HG03103 (cell line): ENCODE measurements around the gene COL4A6.

Source experiments
- ATAC-seq: cut with Tn5 transposase; IDR thresholded peaks from one replicate; pipeline ENCODE4 v1.9.1; 2021; ENCODE audit warnings: low read depth; ENCODE audit not compliant: unreplicated experiment

COL4A6 gene

DNA sequence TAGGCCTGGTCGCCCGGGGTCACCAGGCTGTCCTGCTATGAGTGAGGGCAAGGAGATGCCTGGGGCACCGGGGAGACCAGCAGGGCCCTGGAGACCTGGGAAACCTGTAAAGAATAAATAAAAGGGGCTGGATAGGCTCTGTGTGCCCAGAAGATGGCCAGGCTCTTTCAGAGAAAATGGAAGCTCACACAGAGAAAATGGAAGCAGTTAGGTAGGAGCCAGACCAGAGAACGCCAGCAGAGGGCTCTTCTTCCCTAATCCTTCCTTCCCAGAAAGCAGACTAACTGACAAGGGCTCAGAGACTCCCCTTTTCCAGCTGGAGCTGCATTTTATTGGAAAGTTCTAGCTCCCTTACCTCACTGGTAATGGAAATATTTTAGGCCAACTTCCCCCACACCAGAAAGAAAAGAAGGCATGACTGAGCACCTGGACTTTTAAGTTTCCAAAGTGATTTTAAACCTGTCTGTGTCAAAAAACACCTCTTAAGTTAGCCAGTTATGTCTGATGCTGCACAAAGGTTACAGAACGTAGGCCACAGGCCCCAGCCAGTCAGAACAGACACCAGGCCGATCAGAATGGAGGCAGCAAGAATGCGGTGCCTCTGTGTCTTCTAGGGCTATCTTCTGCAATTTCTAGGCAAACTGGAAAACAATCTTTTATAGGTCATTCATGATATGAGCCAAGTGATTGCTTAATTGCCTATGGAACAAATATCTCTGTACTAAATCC is 272.7 kb downstream of the COL4A6 start:
- no peak for ATAC-seq

DNA sequence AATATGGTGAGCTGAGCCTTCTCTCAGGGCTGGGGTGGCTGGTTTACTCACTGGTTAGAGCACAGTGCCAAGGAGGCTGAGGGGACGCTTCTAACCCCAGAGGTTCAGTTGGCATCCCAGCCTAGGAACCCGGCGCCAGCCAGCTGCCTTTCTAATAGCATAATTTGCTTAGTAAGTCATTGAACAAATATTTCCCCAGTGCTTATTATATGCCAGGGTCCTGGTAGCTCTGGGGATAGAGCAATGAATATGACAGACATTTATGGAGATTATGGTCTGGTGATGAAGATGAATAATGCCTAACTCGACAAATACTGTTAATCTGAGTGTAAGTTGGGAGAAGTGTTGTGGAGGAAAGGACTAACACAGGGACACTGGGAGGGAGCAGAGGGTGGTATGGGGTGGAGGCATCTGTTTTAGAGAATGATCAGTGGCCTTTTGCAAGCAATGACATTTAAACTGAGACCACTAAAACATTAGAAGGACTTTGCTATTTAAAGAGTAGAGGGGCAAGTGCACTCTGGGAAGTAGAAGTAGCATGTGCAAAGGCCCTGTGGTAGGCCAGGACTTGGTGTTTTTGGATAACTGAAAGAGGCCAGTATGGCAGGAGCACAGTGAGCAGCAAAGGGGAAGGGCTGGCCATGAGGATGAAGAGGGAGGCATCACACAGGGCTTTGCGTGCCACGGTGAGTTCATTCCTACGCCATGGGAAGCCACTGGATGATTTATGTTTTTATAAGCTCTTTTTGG is 274.7 kb downstream of the COL4A6 start:
- ATAC-seq = no peak

GRCh38 chrX:108162265-108162664 is 276.0 kb downstream of the COL4A6 start:
- no peak for ATAC-seq

DNA sequence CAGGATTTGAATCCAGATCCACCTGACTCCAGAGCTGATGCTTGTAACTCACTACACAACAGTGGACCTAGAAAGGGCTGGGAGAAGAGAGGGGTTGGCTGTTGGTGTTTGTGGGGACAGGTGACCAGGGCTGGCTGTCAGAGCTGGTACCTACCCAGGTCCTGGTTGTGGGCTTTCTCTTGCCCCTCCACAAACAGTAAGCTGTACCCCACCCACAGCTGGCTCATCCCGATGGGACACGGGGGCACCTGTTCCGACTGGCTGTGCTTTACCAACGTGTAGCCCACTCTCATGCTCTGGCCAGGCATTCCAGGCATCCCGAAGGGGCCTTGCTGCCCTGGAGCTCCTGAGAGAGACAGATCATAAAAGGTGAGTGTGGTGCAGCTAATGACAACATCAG is 277.9 kb downstream of the COL4A6 start:
- ATAC-seq = no peak

DNA sequence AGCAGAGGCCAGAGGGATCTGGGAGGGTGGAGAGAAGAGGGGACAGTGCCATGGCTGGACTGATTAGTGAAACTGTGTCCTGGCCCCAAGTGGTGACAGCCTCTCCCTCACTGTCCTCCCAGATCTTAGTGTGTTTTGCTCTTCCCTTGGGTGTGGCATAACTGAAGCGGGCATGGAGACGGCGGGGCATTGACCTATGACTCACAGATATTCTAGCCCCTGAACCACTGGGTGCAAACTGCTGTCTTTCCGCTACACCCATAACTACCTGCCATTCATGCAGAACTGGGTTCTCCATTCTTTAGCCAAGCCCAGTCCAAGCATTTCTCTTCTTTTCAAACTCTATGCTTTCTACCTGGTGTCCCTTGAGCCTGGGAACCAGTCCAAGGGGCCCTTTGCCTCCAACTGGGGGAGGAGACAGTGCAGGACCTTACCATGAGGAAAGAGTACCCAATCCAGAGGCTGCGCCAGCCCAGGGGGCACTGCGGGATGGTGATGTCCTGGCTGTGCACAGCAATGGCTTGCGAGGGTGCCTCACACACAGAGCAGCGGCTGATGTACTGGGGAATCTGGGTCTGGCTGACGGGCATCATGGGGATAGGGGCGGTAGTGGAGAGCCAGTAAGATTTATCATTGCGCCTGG is 279.1 kb downstream of the COL4A6 start:
- ATAC-seq = no peak

GRCh38 chrX:108157628-108158027 is 280.6 kb downstream of the COL4A6 start:
- no peak for ATAC-seq

DNA sequence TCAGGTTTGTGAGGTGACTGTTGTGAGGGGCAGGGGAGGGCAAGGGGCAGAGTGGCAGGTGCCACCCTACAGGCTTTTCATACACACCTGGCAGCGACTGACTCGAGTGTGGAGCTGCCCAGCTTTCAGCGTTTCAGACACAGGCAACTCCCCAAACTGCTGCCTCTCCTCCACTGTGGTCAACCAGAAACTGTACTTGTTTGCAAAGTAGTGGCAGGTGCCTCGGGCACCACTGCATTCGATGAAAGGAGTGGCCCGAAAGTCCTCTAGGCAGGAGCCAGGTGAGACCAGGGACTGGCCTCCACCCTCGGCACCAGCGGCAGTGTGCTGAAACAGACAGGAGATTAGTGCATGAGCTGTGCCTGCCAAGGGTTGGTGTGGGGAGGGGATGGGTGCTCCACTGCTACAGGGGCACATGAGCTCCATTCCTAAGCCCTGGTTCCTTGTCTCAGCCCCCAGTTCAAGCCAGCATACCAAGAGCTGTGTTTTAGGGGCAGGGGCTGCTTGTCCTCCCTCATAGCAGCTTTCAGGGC is 281.2 kb downstream of the COL4A6 start:
- no peak for ATAC-seq

DNA sequence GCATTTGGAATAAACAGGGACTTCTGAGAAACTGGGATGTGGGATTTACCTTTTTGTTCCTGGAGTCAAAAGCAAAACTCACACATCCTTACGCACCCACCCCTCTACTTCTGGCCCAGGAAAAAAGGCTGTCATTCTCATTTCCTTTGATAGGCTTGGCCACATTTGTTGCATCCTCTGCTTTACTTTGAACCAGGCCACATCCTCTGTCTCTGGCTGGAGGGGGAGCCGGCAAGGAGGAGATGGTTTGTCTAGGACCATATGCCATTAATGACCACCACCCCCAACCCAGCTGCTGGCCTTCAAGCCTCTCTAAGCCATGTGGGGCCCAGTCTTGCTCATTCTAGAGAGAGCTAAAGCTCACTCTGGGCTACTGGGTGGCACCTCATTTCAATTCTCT is 282.1 kb downstream of the COL4A6 start:
- ATAC-seq = no peak

- ATAC-seq = no peak
These were observed 289.7 kb downstream of the COL4A6 start for GRCh38 chrX:108148524-108148923.

DNA sequence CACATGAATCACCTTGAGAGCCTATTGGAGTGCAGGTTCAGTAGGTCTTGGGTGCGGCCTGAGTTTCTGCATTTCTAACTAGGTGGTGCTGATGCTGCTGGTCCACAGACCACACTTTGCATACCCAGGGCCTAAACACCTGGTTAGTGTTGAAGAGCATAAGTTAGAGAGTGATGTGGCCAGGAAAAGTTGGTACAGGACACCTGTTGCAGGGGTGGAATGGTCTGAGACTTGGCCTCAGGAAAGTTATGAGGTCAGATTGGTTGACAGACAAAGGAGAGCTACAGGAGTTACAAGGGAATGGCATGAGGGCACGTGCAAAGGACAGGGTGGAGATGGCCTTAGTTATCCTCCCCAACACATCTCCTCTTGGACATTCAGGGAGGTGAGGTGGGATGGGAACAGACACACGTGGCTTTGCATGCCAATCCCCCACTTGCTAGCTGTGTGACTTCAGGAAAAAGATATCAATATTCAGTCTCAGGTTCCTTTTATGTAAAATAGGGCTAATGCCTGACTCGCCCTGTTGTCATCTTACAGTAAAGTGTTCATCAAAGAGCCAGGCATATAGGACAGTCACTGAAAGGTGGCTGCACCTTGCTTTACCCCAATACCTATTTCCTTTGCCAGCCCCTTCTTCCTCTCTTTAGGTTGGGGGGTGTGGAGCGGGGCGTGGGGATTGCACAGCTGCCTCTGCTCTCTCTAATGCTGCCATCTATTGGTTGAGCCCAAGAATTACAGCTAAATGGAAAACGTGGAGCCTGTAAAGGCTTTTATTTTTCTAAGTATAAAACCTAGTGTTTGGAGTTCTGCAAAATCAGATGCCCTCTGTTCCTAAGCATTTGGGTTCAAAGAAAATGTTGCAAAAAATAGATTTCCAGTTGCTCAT is 299.2 kb downstream of the COL4A6 start:
- ATAC-seq = no peak

- ATAC-seq = no peak
These were observed 303.5 kb downstream of the COL4A6 start for GRCh38 chrX:108134724-108135123.

- no peak for ATAC-seq
These were observed 305.3 kb downstream of the COL4A6 start for GRCh38 chrX:108132876-108133275.

GRCh38 chrX:108132034-108132433 is 306.2 kb downstream of the COL4A6 start:
- no peak for ATAC-seq

DNA sequence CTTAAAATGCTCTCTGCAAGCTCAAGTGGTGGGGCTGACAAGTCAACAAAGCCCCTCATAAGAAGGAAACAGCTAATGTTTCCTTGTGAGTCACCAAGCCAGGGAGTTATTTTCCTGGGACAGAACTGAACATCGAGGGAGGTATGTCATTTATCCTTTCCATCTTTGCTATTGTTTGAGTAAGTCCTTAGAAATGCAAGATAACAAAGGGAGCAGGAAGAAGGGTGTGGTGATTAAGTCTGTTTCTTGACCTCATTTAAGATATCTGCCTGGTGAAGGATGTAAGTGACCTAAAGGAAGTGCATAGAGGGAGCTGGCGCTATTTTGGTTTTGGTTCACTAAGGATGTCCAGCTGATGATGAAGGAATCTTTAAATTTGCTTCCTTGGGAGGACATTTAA is 306.8 kb downstream of the COL4A6 start:
- no peak for ATAC-seq

- ATAC-seq = no peak
These were observed 307.3 kb downstream of the COL4A6 start for GRCh38 chrX:108130889-108131288.

DNA sequence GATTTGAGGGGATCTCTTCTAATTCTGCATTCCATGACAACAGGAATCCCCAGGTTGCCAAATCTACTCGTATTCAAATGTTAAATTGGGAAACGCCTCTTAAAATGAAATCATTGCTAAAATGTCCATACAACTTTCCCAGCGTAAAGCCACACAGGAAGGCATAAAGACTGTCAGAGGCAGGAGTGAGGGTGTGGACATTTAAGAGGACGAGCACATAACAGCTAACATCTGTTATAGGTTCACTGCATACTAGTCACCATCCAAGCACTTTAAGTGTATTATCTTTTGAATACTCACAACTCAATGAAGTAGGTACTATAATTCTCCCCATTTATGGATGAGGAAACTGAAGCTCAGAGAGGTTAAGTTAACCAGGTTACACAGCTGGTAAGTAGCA is 311.1 kb downstream of the COL4A6 start:
- no peak for ATAC-seq

DNA sequence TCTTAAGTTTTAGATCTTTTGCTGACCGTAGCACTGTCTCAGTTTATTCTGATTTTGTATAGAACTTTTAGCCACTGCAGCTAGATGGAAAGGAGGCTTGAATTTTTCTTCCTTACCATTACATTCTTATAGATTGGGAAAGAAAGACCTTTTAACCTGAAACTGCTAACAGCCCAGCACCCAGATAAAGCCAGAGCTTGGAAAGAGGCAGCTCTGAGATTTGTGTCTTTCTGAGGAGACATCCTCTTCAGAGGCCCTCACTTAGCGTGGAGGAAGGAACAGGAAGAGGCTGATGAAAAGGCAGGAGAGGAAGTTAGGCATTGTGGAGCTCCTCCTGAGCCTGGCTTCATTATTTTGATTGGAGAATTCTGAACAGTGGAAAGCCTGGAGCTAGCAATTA is 311.6 kb downstream of the COL4A6 start:
- no peak for ATAC-seq

- no peak for ATAC-seq
These were observed 314.4 kb downstream of the COL4A6 start for GRCh38 chrX:108123591-108124366.

GRCh38 chrX:108122748-108123147 is 315.5 kb downstream of the COL4A6 start:
- no peak for ATAC-seq

DNA sequence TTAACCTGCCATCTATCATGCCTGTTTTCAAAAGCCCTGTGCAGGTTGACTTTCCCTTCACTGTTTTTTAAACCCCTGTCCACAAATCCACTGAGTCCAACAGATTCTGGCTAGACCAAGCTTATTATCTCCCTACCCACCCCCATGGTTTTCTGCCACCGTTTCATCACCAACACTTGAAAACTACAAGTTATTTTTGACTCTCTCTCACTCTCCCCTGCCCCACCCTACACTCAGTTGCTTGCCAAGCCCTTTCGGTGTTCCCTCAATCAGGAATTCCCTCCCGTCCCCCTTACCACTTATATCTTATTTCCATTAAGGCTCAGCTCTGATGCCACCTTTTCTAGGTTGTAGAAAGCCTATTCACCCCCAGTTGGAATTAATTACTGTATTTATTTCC is 316.9 kb downstream of the COL4A6 start:
- no peak for ATAC-seq
